Measurements from ENCODE around the gene GADL1.

DNA sequence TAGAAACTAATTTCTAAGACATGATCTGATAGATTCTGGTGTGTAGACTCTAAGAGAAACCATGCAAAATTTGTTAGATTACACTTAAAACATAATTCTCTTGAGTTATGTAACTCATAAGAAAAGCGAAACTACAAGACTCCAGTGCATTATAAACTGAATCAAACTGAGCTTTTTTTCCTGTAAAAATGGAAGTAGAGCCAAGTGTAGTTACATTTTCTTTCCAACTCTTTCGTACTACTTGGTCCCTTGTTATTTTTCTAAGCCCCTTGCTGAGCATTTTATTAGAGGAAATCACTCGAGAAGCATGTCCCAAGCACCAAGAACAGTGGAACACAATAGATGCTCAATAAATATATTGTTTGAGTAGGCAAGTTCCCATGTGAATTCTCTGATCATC, 130.2 kb downstream of the GADL1 start:
- no peak for TF ChIP-seq POLR2A (IDR thresholded peaks at IDR 0.05)
- TF ChIP-seq CTCF (IDR thresholded peaks at IDR 0.05) = no peak

Measured in adrenal gland (tissue), 5 donors.